A673 (cell line): Measurements from ENCODE around the gene ADGRA1.

ENCODE experiments used
- CTCF ChIP-seq: fragments of 300-800, 200-600 bp; sonication (generic); conservative IDR thresholded peaks from 2 replicates; pipeline ENCODE4 v1.5.1; 2017; ENCODE audit warnings: low read depth, mild to moderate bottlenecking, antibody characterized with exemption, low read length, moderate library complexity, mixed read lengths
- EZH2 ChIP-seq: fragments of 200-600 bp; sonication (generic); IDR thresholded peaks from 2 replicates; pipeline ENCODE4 v1.6.1; 2017; ENCODE audit warnings: borderline replicate concordance, low read depth, mild to moderate bottlenecking, mixed read lengths, antibody characterized with exemption, low read length; ENCODE audit not compliant: poor library complexity, severe bottlenecking

GRCh38 chr10:133060466-133060865 lies 27.3 kb upstream of the ADGRA1 start:
- TF ChIP-seq CTCF (no peak), EZH2 (no peak)
